HepG2 (cell line): ENCODE data around the gene AJM1. TPM values are rescaled to one million over a fixed set of nuclear protein-coding genes. Genes with fewer than 3 reads are reported as not detected.
A peak's percentile ranks its signal among the peaks of the same experiment; 100 is the strongest.

Source experiments
- NFRKB ChIP-seq: fragments of 450-650 bp; IDR thresholded peaks from 2 replicates; pipeline ENCODE4 v1.6.1; 2017
- NR2F1 ChIP-seq, 2 experiments: fragments of 450-650 bp in 1 of 2; formaldehyde crosslinking in 1 of 2; IDR thresholded peaks; 2 replicates each; pipeline versions ENCODE4 v1.5.0 to v1.6.1; 2016 to 2020; ENCODE audit warnings: mild to moderate bottlenecking in 1 of 2, missing compliant biosample characterization in 1 of 2, missing genetic modification reagents in 1 of 2, moderate library complexity in 1 of 2
- PREB ChIP-seq: sonication (generic); formaldehyde crosslinking; IDR thresholded peaks from 2 replicates; pipeline ENCODE4 v1.4.0; 2020; ENCODE audit warnings: missing genetic modification reagents
- THAP7 ChIP-seq: sonication (generic); formaldehyde crosslinking; IDR thresholded peaks from 2 replicates; pipeline ENCODE4 v1.8.1; 2023; ENCODE audit warnings: mild to moderate bottlenecking, missing genetic modification reagents
- ZBED4 ChIP-seq: sonication (generic); formaldehyde crosslinking; IDR thresholded peaks from 2 replicates; pipeline ENCODE4 v1.4.0; 2020; ENCODE audit warnings: missing genetic modification reagents, borderline replicate concordance
- ZNF407 ChIP-seq: sonication (generic); formaldehyde crosslinking; IDR thresholded peaks from one replicate; pipeline ENCODE4 v1.5.1; 2020; ENCODE audit warnings: mild to moderate bottlenecking, missing genetic modification reagents; ENCODE audit errors: not compliant biosample characterization
- ZNF430 ChIP-seq: sonication (generic); formaldehyde crosslinking; IDR thresholded peaks from 2 replicates; pipeline ENCODE4 v1.9.0; 2021; ENCODE audit warnings: mild to moderate bottlenecking, missing genetic modification reagents
- ZNF558 ChIP-seq: sonication (generic); formaldehyde crosslinking; IDR thresholded peaks from 2 replicates; pipeline ENCODE4 v1.9.0; 2022; ENCODE audit warnings: mild to moderate bottlenecking, missing genetic modification reagents, borderline replicate concordance
- ZNF781 ChIP-seq: sonication (generic); formaldehyde crosslinking; IDR thresholded peaks from 2 replicates; pipeline ENCODE4 v1.5.1; 2020; ENCODE audit warnings: borderline replicate concordance, mild to moderate bottlenecking, missing genetic modification reagents; ENCODE audit errors: not compliant biosample characterization
- ZNF788 ChIP-seq: sonication (generic); formaldehyde crosslinking; IDR thresholded peaks from 2 replicates; pipeline ENCODE4 v1.5.0; 2020; ENCODE audit warnings: mild to moderate bottlenecking, missing genetic modification reagents, borderline replicate concordance
- ZNF792 ChIP-seq: IDR thresholded peaks from 2 replicates; pipeline ENCODE4 v1.6.1; 2016
- polyA plus RNA-seq, 8 experiments: library from polyadenylated mRNA; depleted of rRNA in 3 of 8; stranded (reverse) in 7 of 8; unstranded in 1 of 8; fragments of >200 nt; fragmentation: Illumina TruSeq in 4 of 8; extraction: Trizol in 4 of 8; gene quantifications; 2 replicates each; pipeline versions ENCODE4 v1.2.1 to v1.2.3, GENCODE V29; 2011 to 2016; ENCODE audit warnings: low read depth in 4 of 8, missing spikeins in 1 of 8, mixed read lengths in 1 of 8; ENCODE audit not compliant: insufficient read depth in 1 of 8
- total RNA-seq, 5 experiments: library from RNA; depleted of rRNA; stranded (reverse); fragments of >200 nt; fragmentation: Illumina TruSeq; extraction: Trizol; gene quantifications; 2 replicates each; pipeline ENCODE4 v1.2.3, GENCODE V29; 2016; ENCODE audit warnings: low read depth in 1 of 5

Gene AJM1
- total and polyA plus RNA-seq, 2 of the 13 experiments (the other 11 are each of a cell fraction or from before 2014, with no cell fraction given), result 1.1 to 1.2 TPM

- TF ChIP-seq ZNF407 (CRISPR knock-in tag) (peak; percentile 18), ZNF430 (CRISPR knock-in tag) (no peak), ZNF781 (peak; percentile 59), NR2F1 (CRISPR knock-in tag; IDR thresholded peaks at IDR 0.05) (peak in 1 of 2 experiments; percentile 7; a peak in 1 of 4 replicates), ZNF788 (CRISPR knock-in tag) (peak; percentile 57; the same call in 1 of the 2 replicates), PREB (no peak), THAP7 (CRISPR knock-in tag) (no peak), ZNF558 (CRISPR knock-in tag) (no peak), ZNF792 (CRISPR knock-in tag) (peak; percentile 57), ZBED4 (0 out of 2 replicates have a peak, but pooled peaks have one; percentile 17), NFRKB (no peak)
Observed at GRCh38 chr9:136849038-136849959, 7.0 kb downstream of the AJM1 start, which contains the start of gene PHPT1 (continued).
